Activated CD8-positive, alpha-beta memory T cell treated with anti-CD3 and anti-CD28 coated beads, Interleukin-2, amount 50 U/mL, for 1 hour (primary cell): Measurements from ENCODE around the gene LAMTOR2.
A peak's percentile ranks its signal among the peaks of the same experiment; 100 is the strongest.

Source experiments
- DNase-seq: peaks from one replicate; pipeline ENCODE4 v3.0.0-alpha.2; 2020; ENCODE audit errors: extremely low read depth

Gene LAMTOR2

GRCh38 chr1:156076609-156077429 lies 22.2 kb downstream of the LAMTOR2 start:
- DNase-seq, result no peak

GRCh38 chr1:156077430-156077760 lies 22.8 kb downstream of the LAMTOR2 start:
- no peak for DNase-seq

GRCh38 chr1:156078728-156079127 lies 24.1 kb downstream of the LAMTOR2 start:
- DNase-seq, result no peak

DNA sequence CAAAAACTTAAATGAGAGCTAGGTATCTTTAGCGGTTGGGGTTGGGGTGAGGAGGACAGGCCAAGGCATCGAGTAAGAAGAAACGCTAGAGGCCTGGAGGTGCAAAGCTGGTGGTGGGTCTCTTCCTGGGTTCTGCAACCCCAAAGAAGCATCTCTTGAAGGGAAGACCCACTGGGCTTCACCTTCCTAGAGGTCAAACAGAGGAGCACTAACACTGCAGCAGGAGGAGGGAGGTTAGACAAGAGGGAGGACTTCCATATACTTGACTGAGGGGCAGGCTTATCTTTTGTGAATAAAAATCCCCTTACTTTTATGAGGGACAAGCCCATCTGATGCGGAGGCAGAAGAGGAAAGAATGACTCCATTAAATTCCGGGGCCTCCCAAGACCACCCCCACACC lies 25.2 kb downstream of the LAMTOR2 start:
- no peak for DNase-seq

- no peak for DNase-seq
Measured at GRCh38 chr1:156080241-156080862, 25.8 kb downstream of the LAMTOR2 start.

DNA sequence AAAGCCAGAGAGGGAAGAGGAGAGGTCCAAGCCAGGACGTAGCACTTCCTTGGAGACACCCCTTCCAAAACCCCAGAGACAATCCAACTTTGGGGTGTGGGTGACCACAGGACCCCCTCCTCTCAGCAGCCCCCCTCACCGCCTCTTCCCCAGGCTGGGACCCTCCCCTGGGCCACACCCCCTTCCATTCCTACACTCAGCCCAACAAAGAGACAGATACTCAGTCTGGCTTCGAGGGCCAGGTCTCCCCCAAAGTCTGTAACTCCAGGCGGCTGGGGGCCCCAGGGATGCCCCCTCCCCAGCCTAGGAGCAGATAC lies 26.2 kb downstream of the LAMTOR2 start:
- DNase-seq, result no peak

- no peak for DNase-seq
Measured at GRCh38 chr1:156081180-156081916, 26.8 kb downstream of the LAMTOR2 start.

- no peak for DNase-seq
Measured at GRCh38 chr1:156081917-156082308, 27.3 kb downstream of the LAMTOR2 start.

- no peak for DNase-seq
Measured at GRCh38 chr1:156082309-156083091, 27.9 kb downstream of the LAMTOR2 start, which contains the start of gene MEX3A. TSS of gene MEX3A (minus strand) at chr1:156082465. CDS start at chr1:156081998, 467 bp downstream.

GRCh38 chr1:156083800-156084790 lies 29.5 kb downstream of the LAMTOR2 start:
- DNase-seq, result no peak

GRCh38 chr1:156086256-156086662 lies 31.7 kb downstream of the LAMTOR2 start:
- DNase-seq, result no peak

GRCh38 chr1:156089704-156090103 lies 35.1 kb downstream of the LAMTOR2 start:
- no peak for DNase-seq

GRCh38 chr1:156090138-156090839 lies 35.7 kb downstream of the LAMTOR2 start:
- DNase-seq, result no peak

GRCh38 chr1:156090840-156091188 lies 36.2 kb downstream of the LAMTOR2 start:
- DNase-seq, result peak; percentile 72

DNA sequence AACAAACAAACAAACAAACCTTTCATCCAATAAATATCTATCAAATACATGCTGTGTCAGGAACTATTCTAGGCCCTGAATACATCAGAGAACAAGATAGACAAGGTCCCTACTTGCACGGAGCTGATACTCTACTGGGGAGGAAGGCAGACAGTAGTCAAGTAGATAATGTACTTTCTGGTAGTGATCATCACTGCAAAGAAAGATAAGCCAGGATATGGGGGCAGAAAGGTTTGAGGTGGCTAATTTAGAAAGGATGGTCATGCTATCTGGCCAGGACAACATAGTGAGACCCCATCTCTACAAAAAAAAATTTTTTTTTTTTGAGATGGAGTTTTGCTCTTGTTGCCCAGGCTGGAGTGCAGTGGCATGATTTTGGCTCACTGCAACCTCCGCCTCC lies 37.0 kb downstream of the LAMTOR2 start:
- no peak for DNase-seq

- no peak for DNase-seq
Measured at GRCh38 chr1:156095906-156096508, 41.4 kb downstream of the LAMTOR2 start.

- DNase-seq, result peak; percentile 97
Measured at GRCh38 chr1:156096640-156097391, 42.2 kb downstream of the LAMTOR2 start.

DNA sequence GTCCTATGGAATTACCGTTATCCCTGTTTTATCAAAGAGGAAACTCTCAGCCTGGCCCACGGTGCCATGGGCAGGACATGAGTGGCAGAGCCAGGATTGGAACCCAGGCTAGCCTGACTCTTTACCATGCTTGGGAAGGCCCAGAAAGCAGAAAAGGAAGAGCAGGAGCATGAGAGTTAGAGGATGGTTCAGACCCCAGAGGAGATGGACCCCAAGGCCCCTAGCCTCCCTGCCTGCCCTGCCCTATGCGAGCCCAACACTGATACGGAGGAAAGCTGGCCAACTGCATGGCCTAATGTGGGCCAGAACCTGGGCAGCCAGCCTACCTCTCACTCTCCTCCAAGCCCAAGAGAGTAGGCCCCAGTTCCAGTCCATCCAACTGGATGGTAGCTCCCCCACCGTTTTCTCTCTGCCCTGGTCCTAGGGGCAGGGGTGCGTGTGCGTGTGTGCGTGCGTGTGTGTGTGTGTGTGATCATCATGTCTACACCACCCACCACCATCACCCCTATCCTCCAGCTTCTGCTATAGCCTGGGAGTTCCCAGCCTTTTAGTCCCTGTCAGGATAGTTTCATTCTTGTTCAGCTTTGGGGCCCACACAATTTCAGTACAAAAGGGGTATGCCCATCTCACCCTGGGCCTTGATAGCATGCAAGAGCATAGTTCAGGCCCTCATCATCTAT lies 43.1 kb downstream of the LAMTOR2 start:
- DNase-seq, result no peak

DNA sequence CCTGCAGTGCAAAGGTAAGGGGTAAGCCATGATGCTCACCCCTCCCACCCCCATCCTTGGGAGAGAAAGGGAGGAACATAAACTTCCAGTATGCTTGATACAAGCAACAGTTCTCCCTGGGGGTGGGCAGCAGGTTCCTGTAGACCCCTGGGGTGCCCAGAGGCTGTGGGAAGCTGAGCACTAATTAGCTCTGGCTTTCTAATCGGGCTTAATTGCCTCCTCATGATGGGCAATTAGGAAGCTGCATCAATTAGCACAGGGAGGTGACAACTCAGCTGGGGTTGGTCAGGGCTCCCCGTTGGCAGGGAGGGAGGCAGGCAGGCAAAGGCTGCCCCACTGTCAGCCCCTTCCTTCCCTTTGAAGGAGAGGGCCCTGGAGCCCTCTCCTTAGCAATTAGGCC lies 44.2 kb downstream of the LAMTOR2 start:
- no peak for DNase-seq
